ENCODE data around the gene VAX1. TPM values are rescaled to one million over a fixed set of nuclear protein-coding genes. Genes with fewer than 3 reads are reported as not detected.

VAX1 gene
- total RNA-seq, 4 donors from 2014 or later, result not detected

DNA sequence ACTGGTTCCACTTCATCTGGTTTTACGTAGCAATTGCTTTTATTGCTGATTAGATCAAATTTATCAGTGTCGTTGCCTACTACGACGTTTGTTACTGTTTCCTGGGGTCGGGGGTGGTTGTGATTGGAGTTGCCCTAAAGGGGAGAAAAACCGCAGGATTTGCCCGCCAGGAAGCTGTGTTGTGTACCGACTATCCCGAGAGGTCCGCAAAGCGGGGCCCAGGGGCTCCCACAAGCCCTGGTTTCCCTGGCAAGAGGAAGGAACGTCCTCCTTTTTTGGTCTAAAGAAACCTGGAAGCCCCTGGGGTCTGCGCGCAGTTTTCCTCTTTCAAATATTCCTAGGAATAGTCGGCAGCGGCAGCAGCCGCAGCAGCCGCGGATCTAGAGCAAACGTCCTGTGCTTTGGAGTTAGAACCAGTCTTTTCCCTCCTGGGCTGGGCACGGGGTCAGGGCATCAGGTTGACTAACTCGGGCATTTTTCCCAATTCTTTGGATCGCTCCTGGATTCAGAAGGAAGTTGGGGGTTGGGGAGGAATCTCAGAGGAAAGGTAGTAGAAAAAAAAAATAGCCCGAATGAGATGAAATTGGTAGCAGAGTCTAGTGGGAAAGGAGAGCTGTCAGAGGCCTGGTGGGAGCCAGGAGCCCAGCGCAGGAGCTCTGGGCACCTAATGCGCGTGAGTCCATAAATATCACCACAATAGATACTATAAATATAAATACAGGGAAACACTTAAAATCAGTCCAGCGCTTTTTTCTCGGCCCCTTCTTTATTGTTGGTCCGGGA, 4.6 kb downstream of the VAX1 start:
- peaks cover 0 to 58% (median 27%) of the 10 kb centered on the region in 4 donors for H3K4me1 ChIP-seq
- H3K27ac ChIP-seq, result no peak overlapping the region
- WGBS, 2 donors, result 6 to 7% methylated on average over 30 of the region's 30 CpGs
- no peaks in the 10 kb centered on the region for H3K36me3 ChIP-seq
- H3K27me3 ChIP-seq, result peaks cover 3 to 98% of the 10 kb centered on the region in 2 donors
- no peaks in the 10 kb centered on the region for H3K9me3 ChIP-seq
- no peak for DNase-seq (ENCODE audit: low spot score in 2 of 2)
- H3K4me3 ChIP-seq, result peak overlapping the region in 1 of 4 donors; percentile 29
- TF ChIP-seq EP300 (IDR thresholded peaks at IDR 0.05) (no peak), POLR2A (IDR thresholded peaks at IDR 0.05) (no peak)
- TF ChIP-seq, protein P1, sequence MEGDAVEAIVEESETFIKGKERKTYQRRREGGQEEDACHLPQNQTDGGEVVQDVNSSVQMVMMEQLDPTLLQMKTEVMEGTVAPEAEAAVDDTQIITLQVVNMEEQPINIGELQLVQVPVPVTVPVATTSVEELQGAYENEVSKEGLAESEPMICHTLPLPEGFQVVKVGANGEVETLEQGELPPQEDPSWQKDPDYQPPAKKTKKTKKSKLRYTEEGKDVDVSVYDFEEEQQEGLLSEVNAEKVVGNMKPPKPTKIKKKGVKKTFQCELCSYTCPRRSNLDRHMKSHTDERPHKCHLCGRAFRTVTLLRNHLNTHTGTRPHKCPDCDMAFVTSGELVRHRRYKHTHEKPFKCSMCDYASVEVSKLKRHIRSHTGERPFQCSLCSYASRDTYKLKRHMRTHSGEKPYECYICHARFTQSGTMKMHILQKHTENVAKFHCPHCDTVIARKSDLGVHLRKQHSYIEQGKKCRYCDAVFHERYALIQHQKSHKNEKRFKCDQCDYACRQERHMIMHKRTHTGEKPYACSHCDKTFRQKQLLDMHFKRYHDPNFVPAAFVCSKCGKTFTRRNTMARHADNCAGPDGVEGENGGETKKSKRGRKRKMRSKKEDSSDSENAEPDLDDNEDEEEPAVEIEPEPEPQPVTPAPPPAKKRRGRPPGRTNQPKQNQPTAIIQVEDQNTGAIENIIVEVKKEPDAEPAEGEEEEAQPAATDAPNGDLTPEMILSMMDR (IDR thresholded peaks at IDR 0.05), result no peak

DNA sequence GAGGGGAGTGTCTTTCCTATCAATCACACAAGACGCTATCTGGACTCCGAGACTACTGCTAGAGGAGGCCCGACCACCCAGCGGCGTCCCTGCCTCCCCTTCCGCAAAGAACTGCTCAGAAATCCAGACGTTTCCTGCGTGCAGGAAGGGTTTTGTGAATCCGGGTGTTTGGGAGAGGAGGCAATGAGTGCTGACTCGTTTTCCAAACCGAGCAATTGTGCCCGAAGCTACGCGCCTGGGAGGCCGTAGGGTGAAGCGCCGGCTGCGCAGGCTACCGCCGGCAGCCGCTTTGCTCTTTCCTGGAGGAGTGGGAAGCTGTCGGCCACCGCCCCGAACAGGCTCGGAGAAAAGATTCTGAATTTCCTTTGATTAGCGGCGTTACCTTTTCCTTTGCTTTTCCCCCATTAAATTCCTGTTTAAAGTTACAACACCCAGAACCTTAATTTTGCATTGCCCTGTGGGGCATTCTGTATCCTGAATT, 5.3 kb downstream of the VAX1 start:
- DNase-seq (ENCODE audit: low spot score in 2 of 2), result no peak
- H3K9me3 ChIP-seq, result no peaks in the 10 kb centered on the region
- 6 to 7% methylated on average over 27 of the region's 27 CpGs for WGBS, 2 donors
- TF ChIP-seq POLR2A (IDR thresholded peaks at IDR 0.05), result no peak
- TF ChIP-seq EP300 (IDR thresholded peaks at IDR 0.05), result no peak
- TF ChIP-seq, protein P1 (IDR thresholded peaks at IDR 0.05), result no peak
- no peak overlapping the region for H3K27ac ChIP-seq
- peaks cover 0 to 51% (median 24%) of the 10 kb centered on the region in 4 donors for H3K4me1 ChIP-seq
- peak overlapping the region in 1 of 4 donors; percentile 16 for H3K4me3 ChIP-seq
- peaks cover 3 to 98% of the 10 kb centered on the region in 2 donors for H3K27me3 ChIP-seq
- H3K36me3 ChIP-seq, result no peaks in the 10 kb centered on the region

DNA sequence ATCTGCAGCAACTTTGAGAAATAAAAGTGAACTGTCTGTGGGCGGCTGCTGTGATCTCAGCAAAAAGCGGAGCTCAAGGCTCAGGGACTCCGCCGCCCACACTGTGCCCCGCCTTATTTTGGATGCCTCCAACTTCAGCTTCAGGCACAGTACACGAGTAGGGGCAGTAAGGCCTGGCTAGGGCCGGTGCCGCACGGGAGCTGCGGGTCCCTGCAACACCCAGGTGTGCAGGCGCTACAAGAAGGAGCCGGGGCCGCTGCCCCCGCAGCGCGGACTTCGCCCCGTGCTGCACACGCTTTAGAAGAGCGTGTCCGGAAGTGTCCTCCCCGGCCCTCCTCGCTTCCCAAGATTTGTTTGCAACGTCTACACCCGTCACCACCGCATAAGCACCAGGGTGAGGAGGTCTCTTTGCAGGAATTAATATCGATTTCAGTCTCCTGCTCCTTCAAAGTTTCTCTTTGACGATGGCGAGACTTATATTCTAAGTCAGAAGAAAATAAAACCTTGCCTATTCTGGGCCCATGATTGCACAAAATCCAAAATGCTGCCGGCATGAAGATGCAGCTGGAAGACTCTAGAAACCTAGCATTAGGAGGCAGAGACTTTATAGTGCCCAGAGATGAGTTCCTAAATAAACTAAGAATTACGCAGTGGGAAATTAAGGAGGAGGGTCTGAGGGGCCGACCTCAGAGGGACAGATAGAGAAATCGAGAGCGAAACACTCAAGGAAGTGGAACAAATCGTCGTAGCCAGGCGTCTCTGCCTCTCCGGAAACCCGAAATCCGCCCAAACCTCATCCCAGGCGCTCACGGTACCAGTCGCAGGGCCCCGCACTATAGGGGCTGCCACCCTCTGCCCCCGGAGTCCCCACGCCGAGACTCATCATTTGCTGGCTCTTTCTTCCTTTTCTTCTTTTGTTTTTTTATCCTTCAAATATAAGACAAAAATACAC, 6.4 kb downstream of the VAX1 start:
- TF ChIP-seq, protein P1 (IDR thresholded peaks at IDR 0.05), result no peak
- TF ChIP-seq EP300 (IDR thresholded peaks at IDR 0.05) (no peak), POLR2A (IDR thresholded peaks at IDR 0.05) (no peak)
- Histone ChIP-seq H3K36me3 (no peaks in the 10 kb centered on the region), H3K4me1 (peaks cover 0 to 40% (median 14%) of the 10 kb centered on the region in 4 donors), H3K4me3 (peak overlapping the region in 1 of 4 donors; percentile 13), H3K27ac (no peak overlapping the region), H3K27me3 (peaks cover 3 to 98% of the 10 kb centered on the region in 2 donors), H3K9me3 (no peaks in the 10 kb centered on the region)
- no peak for DNase-seq (ENCODE audit: low spot score in 2 of 2)
- WGBS, 2 donors, result 5 to 6% methylated on average over 41 to 47 of the region's 47 CpGs

DNA sequence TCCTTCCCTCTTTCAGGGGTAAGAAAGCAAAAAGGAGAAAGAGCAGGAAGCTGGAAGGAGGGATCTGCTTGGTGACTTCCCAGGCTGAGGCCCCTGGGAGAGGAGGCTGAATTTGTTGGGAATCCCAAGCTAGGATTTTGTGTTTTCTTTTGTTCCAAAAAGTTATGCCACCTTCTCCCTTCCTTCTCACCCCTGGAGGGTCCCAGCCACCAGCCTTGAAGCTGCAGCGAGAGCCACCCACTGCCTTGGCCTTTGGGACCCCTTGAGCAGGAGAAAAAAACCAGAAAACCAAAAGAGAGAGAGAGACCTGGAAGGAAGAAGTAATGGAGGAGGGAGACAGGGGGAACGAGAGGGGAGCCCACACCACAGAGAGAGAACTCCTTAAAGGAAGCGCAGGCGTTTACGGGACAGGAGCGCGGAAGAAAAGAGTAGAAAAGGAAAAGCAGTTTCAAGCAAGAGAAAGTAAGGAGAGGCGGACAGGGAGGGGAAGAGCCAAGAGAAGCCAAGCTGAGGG, 7.2 kb downstream of the VAX1 start:
- WGBS, 2 donors, result 34 to 39% methylated on average over 8 of the region's 8 CpGs
- peaks cover 3 to 91% of the 10 kb centered on the region in 2 donors for H3K27me3 ChIP-seq
- H3K4me3 ChIP-seq, result peak overlapping the region in 1 of 4 donors; percentile 13
- H3K4me1 ChIP-seq, result peaks cover 0 to 38% (median 14%) of the 10 kb centered on the region in 4 donors
- no peaks in the 10 kb centered on the region for H3K36me3 ChIP-seq
- no peak for DNase-seq (ENCODE audit: low spot score in 2 of 2)
- H3K27ac ChIP-seq, result no peak overlapping the region
- H3K9me3 ChIP-seq, result no peaks in the 10 kb centered on the region
- TF ChIP-seq, protein P1 (IDR thresholded peaks at IDR 0.05), result no peak
- TF ChIP-seq POLR2A (IDR thresholded peaks at IDR 0.05) (no peak), EP300 (IDR thresholded peaks at IDR 0.05) (no peak)

All from tibial nerve (tissue), 4 donors.